Activated naive CD4-positive, alpha-beta T cell treated with Interleukin-2 at 50 U/mL for 16 hours (primary cell): ENCODE data around the gene PRPF31.
A peak's percentile ranks its signal among the peaks of the same experiment; 100 is the strongest.

ENCODE experiments used
- DNase-seq: peaks from one replicate; pipeline ENCODE4 v3.0.0-alpha.2; 2020

PRPF31 gene

GRCh38 chr19:54107876-54108490, 7.6 kb upstream of the PRPF31 start:
- no peak for DNase-seq

- DNase-seq = no peak
These were observed 7.1 kb upstream of the PRPF31 start for GRCh38 chr19:54108496-54108895.

GRCh38 chr19:54109651-54110050, 5.9 kb upstream of the PRPF31 start:
- no peak for DNase-seq

GRCh38 chr19:54114340-54115108, 1.0 kb upstream of the PRPF31 start:
- DNase-seq = peak; percentile 38

- DNase-seq = no peak
These were observed 5.7 kb downstream of the PRPF31 start for GRCh38 chr19:54121259-54121658.

GRCh38 chr19:54123682-54124081, 8.1 kb downstream of the PRPF31 start:
- DNase-seq = no peak

- no peak for DNase-seq
These were observed 8.8 kb downstream of the PRPF31 start for GRCh38 chr19:54124393-54124792.

GRCh38 chr19:54125713-54126112, 10.2 kb downstream of the PRPF31 start:
- DNase-seq = no peak

- DNase-seq = no peak
These were observed 12.3 kb downstream of the PRPF31 start for GRCh38 chr19:54127688-54128440.

GRCh38 chr19:54128441-54128725, 12.8 kb downstream of the PRPF31 start:
- no peak for DNase-seq

- DNase-seq = no peak
These were observed 13.5 kb downstream of the PRPF31 start for GRCh38 chr19:54128796-54129616.

- DNase-seq = no peak
These were observed 14.1 kb downstream of the PRPF31 start for GRCh38 chr19:54129617-54129996.

- DNase-seq = no peak
These were observed 17.9 kb downstream of the PRPF31 start for GRCh38 chr19:54133312-54133956.

GRCh38 chr19:54133957-54134590, 18.5 kb downstream of the PRPF31 start:
- DNase-seq = no peak

GRCh38 chr19:54136086-54136863, 20.7 kb downstream of the PRPF31 start:
- no peak for DNase-seq

GRCh38 chr19:54136864-54137698, 21.5 kb downstream of the PRPF31 start:
- peak; percentile 99 for DNase-seq

GRCh38 chr19:54137699-54138488, 22.3 kb downstream of the PRPF31 start, which contains the start of gene CNOT3:
TSS of gene CNOT3 (plus strand) at chr19:54137762. CDS start at chr19:54142979, 5,217 bp downstream.
- DNase-seq = peak; percentile 39

GRCh38 chr19:54138489-54139256, 23.1 kb downstream of the PRPF31 start:
- DNase-seq = peak; percentile 57

- DNase-seq = no peak
These were observed 25.8 kb downstream of the PRPF31 start for GRCh38 chr19:54141356-54141755.
